H1 (cell line): ENCODE measurements around the gene KRT4. TPM values are rescaled to one million over a fixed set of nuclear protein-coding genes. Genes with fewer than 3 reads are reported as not detected.

ENCODE experiments used
- CTCF ChIA-PET: fragments of 300-600 bp; sonication (Branson Sonifier 250); formaldehyde crosslinking; loops from one replicate; lab custom pipeline; 2021; ENCODE audit not compliant: partially characterized antibody; lab: Charles Lee
- POLR2A ChIA-PET: fragments of 300-600 bp; sonication (Branson Sonifier 250); formaldehyde crosslinking; loops from one replicate; lab custom pipeline; 2021; ENCODE audit warnings: inconsistent platforms; ENCODE audit not compliant: partially characterized antibody; lab: Charles Lee
- DNase-seq, 2 experiments: peaks; one replicate each; pipeline versions ENCODE4 v3.0.0 to v3.0.0-alpha.2; 2010 to 2022; ENCODE audit warnings: low spot score in 2 of 2, low read depth in 1 of 2, mixed read lengths in 1 of 2
- FAIRE-seq: peaks from 2 replicates; lab custom pipeline; 2011; peaks lifted over from hg19 to GRCh38; lab: Jason Lieb, UNC
- H2AFZ ChIP-seq: 2 replicates; pipeline ENCODE4 v1.8.1; 2012; ENCODE audit warnings: low read length, inconsistent platforms
- H2AK5ac ChIP-seq: 2 replicates; pipeline ENCODE4 v1.6.1; 2013; ENCODE audit warnings: low read depth, low read length
- H2BK120ac ChIP-seq: replicated peaks from 2 replicates; pipeline ENCODE3; 2013; ENCODE audit warnings: low read depth, low read length, inconsistent platforms
- H2BK12ac ChIP-seq: 2 replicates; pipeline ENCODE4 v1.6.1; 2013; ENCODE audit warnings: low read depth, low read length
- H2BK15ac ChIP-seq: 2 replicates; pipeline ENCODE4 v1.6.1; 2013; ENCODE audit warnings: low read length
- H2BK20ac ChIP-seq: 2 replicates; pipeline ENCODE4 v1.6.1; 2013; ENCODE audit warnings: low read length
- H2BK5ac ChIP-seq: 2 replicates; pipeline ENCODE4 v1.6.1; 2013; ENCODE audit warnings: low read depth, low read length
- H3K14ac ChIP-seq: 2 replicates; pipeline ENCODE4 v1.6.1; 2013; ENCODE audit warnings: inconsistent platforms; ENCODE audit not compliant: insufficient read length
- H3K18ac ChIP-seq: 2 replicates; pipeline ENCODE4 v1.6.1; 2013; ENCODE audit warnings: low read length; ENCODE audit errors: extremely low read depth
- H3K23ac ChIP-seq: 2 replicates; pipeline ENCODE4 v1.6.1; 2013; ENCODE audit warnings: inconsistent platforms; ENCODE audit not compliant: insufficient read length
- H3K23me2 ChIP-seq: 2 replicates; pipeline ENCODE4 v1.6.1; 2013; ENCODE audit warnings: low read depth, low read length
- H3K27ac ChIP-seq: 2 replicates; pipeline ENCODE4 v1.6.1; 2011; ENCODE audit warnings: low read depth, low read length, inconsistent platforms
- H3K27me3 ChIP-seq, 4 experiments: replicated peaks in 1 of 4; 1 replicate in 1 of 4; 2 replicates in 3 of 4; pipeline versions ENCODE4 v1.6.1 to v1.8.1; 2011 to 2013; ENCODE audit warnings: low read length in 3 of 4, mild to moderate bottlenecking in 3 of 4, inconsistent platforms in 2 of 4, mixed read lengths in 2 of 4, moderate library complexity in 1 of 4; ENCODE audit not compliant: control insufficient read depth in 3 of 4, insufficient read depth in 3 of 4; ENCODE audit errors: extremely low read depth in 1 of 4
- H3K36me3 ChIP-seq, 4 experiments: 2 replicates each; pipeline versions ENCODE4 v1.6.1 to v1.8.1; 2011 to 2013; ENCODE audit warnings: mild to moderate bottlenecking in 4 of 4, low read length in 3 of 4, moderate library complexity in 2 of 4, control low read depth in 1 of 4, inconsistent platforms in 1 of 4; ENCODE audit not compliant: insufficient read depth in 4 of 4, control insufficient read depth in 2 of 4
- H3K4ac ChIP-seq: replicated peaks from 2 replicates; pipeline ENCODE3; 2013; ENCODE audit warnings: low read length, low read depth, mixed read lengths, inconsistent platforms; ENCODE audit not compliant: insufficient read length
- H3K4me1 ChIP-seq, 4 experiments: replicated peaks in 1 of 4; 1 replicate in 1 of 4; 2 replicates in 3 of 4; pipeline versions ENCODE4 v1.6.1 to v1.8.1; 2011 to 2013; ENCODE audit warnings: low read length in 3 of 4, inconsistent platforms in 2 of 4, mixed read lengths in 1 of 4; ENCODE audit not compliant: insufficient read depth in 4 of 4, control insufficient read depth in 3 of 4
- H3K4me2 ChIP-seq, 2 experiments: 2 replicates each; pipeline versions ENCODE4 v1.6.1 to v1.8.1; 2011 to 2013; ENCODE audit warnings: low read depth in 2 of 2, low read length in 2 of 2, control low read depth in 1 of 2, inconsistent platforms in 1 of 2, mild to moderate bottlenecking in 1 of 2; ENCODE audit not compliant: insufficient read depth in 1 of 2
- H3K4me3 ChIP-seq, 4 experiments: fragments of 200-600, 300-600 bp in 1 of 4; sonication (generic), shearing (Covaris generic), sonication (Bioruptor Twin) in 1 of 4; 2 replicates each; pipeline versions ENCODE4 v1.5.1 to v1.8.1; 2011 to 2016; ENCODE audit warnings: low read length in 4 of 4, low read depth in 3 of 4, control low read depth in 2 of 4, inconsistent platforms in 2 of 4, mild to moderate bottlenecking in 2 of 4, mixed read lengths in 1 of 4, moderate library complexity in 1 of 4; ENCODE audit not compliant: insufficient read depth in 2 of 4; ENCODE audit errors: extremely low read depth in 1 of 4
- H3K56ac ChIP-seq: replicated peaks from 2 replicates; pipeline ENCODE3; 2013; ENCODE audit warnings: low read depth, mild to moderate bottlenecking, mixed read lengths, low read length, inconsistent platforms; ENCODE audit not compliant: insufficient read length
- H3K79me1 ChIP-seq: 2 replicates; pipeline ENCODE4 v1.6.1; 2013; ENCODE audit warnings: low read depth, low read length, control low read depth
- H3K79me2 ChIP-seq, 2 experiments: 2 replicates each; pipeline versions ENCODE4 v1.6.1 to v1.8.1; 2012 to 2013; ENCODE audit warnings: low read length in 2 of 2, mild to moderate bottlenecking in 2 of 2, inconsistent platforms in 1 of 2; ENCODE audit not compliant: insufficient read depth in 2 of 2, control insufficient read depth in 1 of 2
- H3K9ac ChIP-seq, 4 experiments: replicated peaks in 1 of 4; 1 replicate in 1 of 4; 2 replicates in 3 of 4; pipeline versions ENCODE4 v1.6.1 to v1.8.1; 2011 to 2013; ENCODE audit warnings: low read depth in 3 of 4, low read length in 3 of 4, control low read depth in 2 of 4, mild to moderate bottlenecking in 2 of 4, moderate library complexity in 2 of 4, inconsistent platforms in 1 of 4; ENCODE audit errors: extremely low read depth in 1 of 4
- H3K9me3 ChIP-seq, 2 experiments: 2 replicates each; pipeline versions ENCODE4 v1.6.1 to v1.8.1; 2012 to 2013; ENCODE audit warnings: mild to moderate bottlenecking in 2 of 2, moderate library complexity in 2 of 2, control low read depth in 1 of 2, inconsistent platforms in 1 of 2, low read depth in 1 of 2, low read length in 1 of 2, mixed read lengths in 1 of 2; ENCODE audit not compliant: insufficient read depth in 2 of 2
- H4K20me1 ChIP-seq, 2 experiments: replicated peaks in 1 of 2; 2 replicates each; pipeline versions ENCODE3 to v1.8.1; 2011 to 2013; ENCODE audit warnings: inconsistent platforms in 2 of 2, low read length in 2 of 2, mild to moderate bottlenecking in 1 of 2; ENCODE audit not compliant: insufficient read depth in 2 of 2, control insufficient read depth in 1 of 2
- H4K5ac ChIP-seq: 2 replicates; pipeline ENCODE4 v1.6.1; 2013; ENCODE audit warnings: low read length, low read depth, mixed read lengths, inconsistent platforms; ENCODE audit not compliant: insufficient read length
- H4K8ac ChIP-seq: 2 replicates; pipeline ENCODE4 v1.8.0; 2013; ENCODE audit warnings: mild to moderate bottlenecking, moderate library complexity, low read length, inconsistent platforms; ENCODE audit not compliant: insufficient read depth; ENCODE audit errors: extremely low read depth
- H4K91ac ChIP-seq: replicated peaks from 2 replicates; pipeline ENCODE3; 2013; ENCODE audit warnings: low read length, mixed read lengths, inconsistent platforms; ENCODE audit not compliant: insufficient read length
- CBX5 ChIP-seq: fragments of 300-800, 300-1000 bp; sonication (generic); IDR thresholded peaks from 2 replicates; pipeline ENCODE4 v1.7.1; 2016; ENCODE audit warnings: antibody characterized with exemption, low read length, low read depth
- HDAC2 ChIP-seq, 2 experiments: fragments of 300-600 bp in 1 of 2; sonication (generic) in 1 of 2; IDR thresholded peaks; 2 replicates each; pipeline ENCODE4 v1.6.1; 2011 to 2012; ENCODE audit warnings: low read depth in 2 of 2, low read length in 2 of 2, mild to moderate bottlenecking in 2 of 2, moderate library complexity in 2 of 2, borderline replicate concordance in 1 of 2, inconsistent platforms in 1 of 2
- KDM1A ChIP-seq: fragments of 200-600, 300-600 bp; sonication (generic); IDR thresholded peaks from 2 replicates; pipeline ENCODE4 v1.7.1; 2016; ENCODE audit warnings: mild to moderate bottlenecking, low read length, borderline replicate concordance
- POLR2AphosphoS5 ChIP-seq: IDR thresholded peaks from 2 replicates; pipeline ENCODE4 v1.6.1; 2011; ENCODE audit warnings: low read depth, low read length
- SIN3A ChIP-seq, 2 experiments: IDR thresholded peaks in 1 of 2; conservative IDR thresholded peaks in 1 of 2; 2 replicates each; pipeline ENCODE4 v1.6.1; 2011 to 2012; ENCODE audit warnings: low read length in 2 of 2, improper control_type of control experiment in 1 of 2, low read depth in 1 of 2, mild to moderate bottlenecking in 1 of 2
- SIX5 ChIP-seq: IDR thresholded peaks from 2 replicates; pipeline ENCODE4 v1.6.1; 2011; ENCODE audit warnings: mild to moderate bottlenecking, low read depth, low read length
- SUZ12 ChIP-seq: fragments of 200-600 bp; sonication (generic); IDR thresholded peaks from 2 replicates; pipeline ENCODE4 v1.6.1; 2012; ENCODE audit warnings: mild to moderate bottlenecking, inconsistent platforms, low read length, moderate library complexity, mixed read lengths
- TAF7 ChIP-seq: optimal IDR thresholded peaks from 2 replicates; pipeline ENCODE3; 2011; ENCODE audit warnings: low read depth, mild to moderate bottlenecking, inconsistent platforms, low read length, moderate library complexity, borderline replicate concordance
- TEAD4 ChIP-seq: IDR thresholded peaks from 2 replicates; pipeline ENCODE4 v1.6.1; 2012; ENCODE audit warnings: low read depth, low read length, inconsistent platforms, mixed read lengths
- YY1 ChIP-seq: IDR thresholded peaks from 2 replicates; pipeline ENCODE4 v1.6.1; 2011; ENCODE audit warnings: low read depth, mild to moderate bottlenecking, low read length
- WGBS, 2 experiments: shearing (Covaris generic) in 1 of 2; methylation state at CpG; one replicate each; pipeline versions ENCODE4 v1.1.6 to v1.1.7; 2013 to 2015; ENCODE audit warnings: low lambda C conversion rate in 2 of 2, mixed read lengths in 2 of 2, inconsistent platforms in 1 of 2, low coverage in 1 of 2, missing lambda C conversion rate in 1 of 2; ENCODE audit not compliant: insufficient replicate concordance in 2 of 2, insufficient coverage in 1 of 2, insufficient read length in 1 of 2; ENCODE audit errors: extremely low coverage in 1 of 2, missing lambda C conversion rate in 1 of 2; 5-methylcytosine and 5-hydroxymethylcytosine counted together
- polyA plus RNA-seq, 7 experiments: library from polyadenylated mRNA; depleted of rRNA in 3 of 7; stranded (reverse) in 5 of 7; unstranded in 2 of 7; fragments of >200 nt in 5 of 7; fragments of 200-250 nt in 2 of 7; gene quantifications; 1 replicate in 5 of 7; 2 replicates in 1 of 7; 4 replicates in 1 of 7; pipeline versions ENCODE4 v1.2.1 to v1.2.3, GENCODE V29; 2011 to 2013; ENCODE audit warnings: missing spikeins in 2 of 7, mixed read lengths in 2 of 7
- total RNA-seq: library from RNA; stranded (reverse); fragmentation: NEBNext Ultra II Directional; extraction: Animal tissue kit (Norgen Biotek cat#: 25700); gene quantifications from 2 replicates; pipeline ENCODE4 v1.2.1, GENCODE V29; 2021
- TF ChIP-seq, protein P1 (sequence below): IDR thresholded peaks from 2 replicates; pipeline ENCODE4 v1.6.1; 2011; ENCODE audit warnings: low read depth, mild to moderate bottlenecking, low read length; ENCODE audit not compliant: insufficient read depth
- TF ChIP-seq, protein P2 (sequence below): IDR thresholded peaks from 2 replicates; pipeline ENCODE4 v1.6.1; 2012; ENCODE audit warnings: inconsistent platforms

Gene KRT4
- total and polyA plus RNA-seq, 2 of the 8 experiments (the other 6 are each of a cell fraction or from before 2014, with no cell fraction given), result not detected

DNA sequence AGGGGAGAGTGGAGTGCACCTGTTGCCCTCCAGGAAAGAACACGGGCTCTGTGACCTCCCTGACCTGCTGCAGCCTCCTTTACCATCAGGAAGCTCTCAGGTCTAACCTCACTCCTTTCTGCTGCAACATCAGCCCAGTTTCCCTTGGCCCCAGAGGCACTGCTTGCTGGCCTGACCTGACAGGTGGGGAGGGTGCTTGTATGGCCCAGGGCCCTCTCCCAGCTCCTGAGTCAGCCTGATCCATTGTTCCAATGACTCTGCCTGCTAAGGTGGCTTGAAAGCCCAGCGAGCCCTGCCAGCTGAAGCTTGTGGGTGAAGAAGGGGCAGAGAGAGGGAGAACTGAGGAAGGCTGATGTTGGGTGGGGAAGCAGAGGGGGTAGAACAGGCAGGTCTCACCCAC lies 48.1 kb upstream of the KRT4 start:
- no peak overlapping the region for H3K4me2 ChIP-seq
- H4K5ac ChIP-seq, result no peak overlapping the region
- no peak overlapping the region for H2BK5ac ChIP-seq
- no peaks in the 10 kb centered on the region for H3K23me2 ChIP-seq
- H3K27me3 ChIP-seq, result no peaks in the 10 kb centered on the region
- H2BK120ac ChIP-seq, result no peak overlapping the region
- ChIA-PET POLR2A (no interaction called here), CTCF (interaction anchor here (0.7 to 1.9 kb wide), 9 partner anchors 9 to 280 kb away, joined by 3 to 7 read pairs (median 3); no protein-coding TSS in a partner anchor)
- no peaks in the 10 kb centered on the region for H4K20me1 ChIP-seq
- H4K8ac ChIP-seq, result 0 out of 2 replicates have a peak overlapping the region, but pooled peaks have one; percentile 65
- H2BK20ac ChIP-seq, result no peak overlapping the region
- H3K79me2 ChIP-seq, result no peaks in the 10 kb centered on the region
- DNase-seq (no peak), FAIRE-seq (no peak)
- H2BK15ac ChIP-seq, result no peak overlapping the region
- H2AFZ ChIP-seq, result no peak overlapping the region
- no peak overlapping the region for H3K4me3 ChIP-seq
- no peak overlapping the region for H2BK12ac ChIP-seq
- H3K56ac ChIP-seq, result no peak overlapping the region
- H3K27ac ChIP-seq, result no peak overlapping the region
- no peak overlapping the region for H3K9ac ChIP-seq
- H3K36me3 ChIP-seq, result no peaks in the 10 kb centered on the region
- H4K91ac ChIP-seq, result no peak overlapping the region
- peaks cover 0 to 2% (median 0%) of the 10 kb centered on the region in 4 experiments; a peak in 1 of 7 replicates for H3K4me1 ChIP-seq
- WGBS, 2 experiments, result 87% methylated on average over 2 of the region's 2 CpGs; no CpG with 5 or more reads in 1 of the 2 experiments
- no peak overlapping the region for H3K4ac ChIP-seq
- H3K79me1 ChIP-seq, result no peaks in the 10 kb centered on the region
- H3K14ac ChIP-seq, result no peak overlapping the region
- H3K23ac ChIP-seq, result no peak overlapping the region
- H3K18ac ChIP-seq, result no peak overlapping the region
- no peaks in the 10 kb centered on the region for H3K9me3 ChIP-seq
- no peak overlapping the region for H2AK5ac ChIP-seq
- TF ChIP-seq SIX5 (no peak), KDM1A (no peak), SUZ12 (no peak), TAF7 (no peak), CBX5 (no peak), TEAD4 (no peak), HDAC2 (IDR thresholded peaks at IDR 0.05; ENCODE audit: borderline replicate concordance in 1 of 2, low read depth in 2 of 2, low read length in 2 of 2) (no peak), SIN3A (conservative IDR thresholded peaks at IDR 0.05 in 1 of 2, IDR thresholded peaks at IDR 0.05 in 1 of 2; ENCODE audit: low read depth in 1 of 2, low read length in 2 of 2) (no peak), YY1 (no peak), POLR2AphosphoS5 (no peak)
- TF ChIP-seq, protein P1, sequence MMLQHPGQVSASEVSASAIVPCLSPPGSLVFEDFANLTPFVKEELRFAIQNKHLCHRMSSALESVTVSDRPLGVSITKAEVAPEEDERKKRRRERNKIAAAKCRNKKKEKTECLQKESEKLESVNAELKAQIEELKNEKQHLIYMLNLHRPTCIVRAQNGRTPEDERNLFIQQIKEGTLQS, result no peak
- TF ChIP-seq, protein P2, sequence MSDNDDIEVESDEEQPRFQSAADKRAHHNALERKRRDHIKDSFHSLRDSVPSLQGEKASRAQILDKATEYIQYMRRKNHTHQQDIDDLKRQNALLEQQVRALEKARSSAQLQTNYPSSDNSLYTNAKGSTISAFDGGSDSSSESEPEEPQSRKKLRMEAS, result no peak
